HG02885 (cell line): ENCODE measurements around the gene PDE4D.
A peak's percentile ranks its signal among the peaks of the same experiment; 100 is the strongest.
"Not testable (repeated sequence)": the region's sequence is repeated elsewhere in the genome, so short reads cannot be mapped to it uniquely, and the experiment has no call there.

Experiments used
- ATAC-seq: cut with Tn5 transposase; IDR thresholded peaks from one replicate; pipeline ENCODE4 v1.9.1; 2021; ENCODE audit warnings: mild to moderate bottlenecking; ENCODE audit not compliant: unreplicated experiment, poor library complexity

Gene PDE4D

GRCh38 chr5:59412428-59412827 lies 481.1 kb downstream of the PDE4D start:
- ATAC-seq: no peak

- not testable (repeated sequence) for ATAC-seq
Observed at GRCh38 chr5:59408997-59409396, 484.5 kb downstream of the PDE4D start.

- ATAC-seq: no peak
Observed at GRCh38 chr5:59407967-59408366, 485.6 kb downstream of the PDE4D start.

- no peak for ATAC-seq
Observed at GRCh38 chr5:59401637-59402036, 491.9 kb downstream of the PDE4D start.

- ATAC-seq: not testable (repeated sequence)
Observed at GRCh38 chr5:59394956-59395355, 498.6 kb downstream of the PDE4D start.

GRCh38 chr5:59393585-59394420 lies 499.7 kb downstream of the PDE4D start:
- ATAC-seq: no peak

- no peak for ATAC-seq
Observed at GRCh38 chr5:59391576-59391975, 501.9 kb downstream of the PDE4D start.

- ATAC-seq: no peak
Observed at GRCh38 chr5:59390989-59391388, 502.5 kb downstream of the PDE4D start.

GRCh38 chr5:59390074-59390659 lies 503.4 kb downstream of the PDE4D start:
- ATAC-seq: no peak

GRCh38 chr5:59387127-59387526 lies 506.4 kb downstream of the PDE4D start:
- ATAC-seq: no peak

- ATAC-seq: no peak
Observed at GRCh38 chr5:59385700-59386099, 507.8 kb downstream of the PDE4D start.

GRCh38 chr5:59380350-59380951 lies 513.1 kb downstream of the PDE4D start:
- peak; percentile 100 for ATAC-seq

- ATAC-seq: not testable (repeated sequence)
Observed at GRCh38 chr5:59374036-59374435, 519.5 kb downstream of the PDE4D start.

- ATAC-seq: no peak
Observed at GRCh38 chr5:59371525-59372127, 521.9 kb downstream of the PDE4D start.

- ATAC-seq: no peak
Observed at GRCh38 chr5:59368951-59369350, 524.6 kb downstream of the PDE4D start.

- ATAC-seq: peak; percentile 65
Observed at GRCh38 chr5:59367791-59368394, 525.6 kb downstream of the PDE4D start.

GRCh38 chr5:59366784-59367183 lies 526.7 kb downstream of the PDE4D start:
- no peak for ATAC-seq

- no peak for ATAC-seq
Observed at GRCh38 chr5:59362438-59362837, 531.1 kb downstream of the PDE4D start.

- no peak for ATAC-seq
Observed at GRCh38 chr5:59361454-59361853, 532.1 kb downstream of the PDE4D start.

- ATAC-seq: no peak
Observed at GRCh38 chr5:59360130-59360555, 533.4 kb downstream of the PDE4D start.
